HL-60 (cell line): Measurements from ENCODE around the gene CNTNAP2.

ENCODE experiments used
- CTCF ChIP-seq: IDR thresholded peaks from one replicate; pipeline ENCODE4 v1.5.1; 2011; ENCODE audit warnings: low read length, control low read depth, inconsistent platforms; ENCODE audit not compliant: insufficient read depth
- GABPA ChIP-seq: IDR thresholded peaks from 2 replicates; pipeline ENCODE4 v1.6.1; 2012; ENCODE audit warnings: low read depth
- POLR2AphosphoS5 ChIP-seq: IDR thresholded peaks from 2 replicates; pipeline ENCODE4 v1.6.1; 2012; ENCODE audit warnings: low read depth
- REST ChIP-seq: IDR thresholded peaks from 2 replicates; pipeline ENCODE4 v1.6.1; 2012; ENCODE audit warnings: low read depth; ENCODE audit not compliant: insufficient replicate concordance

GRCh38 chr7:147183276-147183675, 1066.7 kb downstream of the CNTNAP2 start:
- TF ChIP-seq CTCF (no peak), POLR2AphosphoS5 (no peak), GABPA (no peak), REST (no peak)
